ENCODE measurements around the gene NOTCH1.
"Not testable (repeated sequence)": the region's sequence is repeated elsewhere in the genome, so short reads cannot be mapped to it uniquely, and the experiment has no call there.

NOTCH1 gene

GRCh38 chr9:136564379-136564988 lies 18.6 kb upstream of the NOTCH1 start:
- no peak for DNase-seq (ENCODE audit: low read depth)

- no peak for DNase-seq (ENCODE audit: low read depth)
Observed at GRCh38 chr9:136563646-136564325, 17.9 kb upstream of the NOTCH1 start.

DNA sequence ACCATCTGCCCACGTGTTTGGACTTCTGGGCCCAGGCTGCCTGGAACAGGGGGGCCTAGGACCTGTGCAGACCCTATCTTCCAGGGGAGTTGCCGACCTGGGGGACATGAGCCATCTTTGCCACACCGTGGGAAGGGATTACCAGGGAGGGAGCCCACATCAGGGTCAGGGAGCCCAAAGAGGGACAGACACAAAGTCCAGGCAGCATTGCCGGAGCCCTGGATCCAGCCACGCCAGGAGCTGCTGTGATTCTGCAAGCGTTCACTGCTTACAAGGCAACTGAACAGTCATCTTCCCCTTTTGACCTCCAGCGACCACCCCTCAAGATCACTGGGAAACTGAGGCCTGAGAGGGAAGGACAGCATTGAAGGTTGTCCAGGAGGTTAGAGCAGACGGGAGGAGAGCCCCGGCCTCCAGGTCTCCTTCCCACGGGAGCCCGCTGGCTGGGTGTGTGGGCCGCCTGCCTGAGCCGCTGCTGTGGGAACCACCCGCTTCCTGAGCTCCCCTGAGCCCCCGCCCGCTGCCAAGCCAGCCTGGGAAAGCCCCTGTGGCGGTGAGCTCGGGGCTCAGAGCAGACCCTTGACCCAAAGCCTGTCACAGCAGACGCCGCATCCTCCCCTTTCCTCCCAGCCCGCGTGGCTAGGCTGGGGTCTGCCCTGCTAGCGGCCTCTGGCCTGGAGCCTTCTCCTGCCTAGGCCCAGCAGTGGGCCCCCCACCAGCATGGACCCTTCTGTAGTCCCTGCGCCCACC lies 17.1 kb upstream of the NOTCH1 start:
- DNase-seq (ENCODE audit: low read depth): no peak

DNA sequence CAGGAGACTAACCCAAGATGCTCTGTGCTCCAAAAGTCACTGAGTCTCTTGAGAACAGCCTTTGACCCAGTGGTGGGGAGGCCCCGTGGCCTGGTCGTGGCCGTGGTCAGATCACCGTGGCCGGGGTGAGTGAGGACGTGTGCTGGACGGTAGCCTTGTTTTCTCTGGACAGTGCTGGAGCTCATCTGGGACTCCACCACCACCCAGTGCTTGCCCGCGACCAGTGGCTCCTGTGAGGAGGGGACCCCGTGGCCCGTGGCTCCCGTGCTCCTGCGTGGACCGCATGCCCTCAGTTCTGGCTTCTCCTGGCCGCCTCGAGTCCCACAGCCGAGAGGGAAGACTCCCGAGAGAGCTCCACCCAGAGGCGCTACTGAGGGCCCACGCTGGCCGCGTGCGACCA lies 15.9 kb upstream of the NOTCH1 start:
- no peak for DNase-seq (ENCODE audit: low read depth)

DNA sequence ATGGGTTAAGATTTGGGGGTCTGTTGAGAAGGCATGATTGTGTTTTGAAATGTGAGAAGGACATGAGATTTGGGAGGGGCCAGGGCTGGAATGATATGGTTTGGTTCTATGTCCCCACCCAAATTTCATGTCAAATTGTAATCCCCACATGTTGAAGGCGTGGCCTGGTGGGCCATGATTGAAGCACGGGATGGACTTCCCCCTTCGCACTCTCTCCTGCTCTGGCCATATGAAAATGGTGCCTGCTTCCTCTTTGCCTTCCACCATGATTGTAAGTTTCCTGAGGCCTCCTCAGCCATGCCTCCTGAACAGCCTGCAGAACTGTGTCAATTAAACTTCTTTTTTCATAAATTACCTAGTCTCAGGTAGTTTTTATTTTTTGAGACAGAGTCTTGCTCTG lies 14.7 kb upstream of the NOTCH1 start:
- no peak for DNase-seq (ENCODE audit: low read depth)

DNA sequence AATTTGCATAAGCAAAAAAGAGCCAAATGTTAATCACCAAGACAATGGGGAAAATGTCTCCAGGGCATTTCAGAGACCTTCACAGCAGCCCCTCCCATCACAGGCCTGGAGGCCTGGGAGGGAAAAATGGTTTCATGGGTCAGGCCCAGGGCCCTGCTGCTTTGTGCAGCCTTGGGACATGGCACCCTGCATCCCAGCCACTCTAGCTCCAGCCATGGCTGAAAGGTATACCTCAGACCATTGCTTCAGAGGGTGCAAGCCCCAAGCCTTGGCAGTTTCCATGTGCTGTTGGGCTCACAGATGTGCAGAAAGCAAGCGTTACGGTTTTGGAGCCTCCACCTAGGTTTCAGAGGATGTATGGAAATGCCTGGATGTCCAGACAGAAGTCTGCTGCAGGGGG lies 13.5 kb upstream of the NOTCH1 start:
- DNase-seq (ENCODE audit: low read depth): not testable (repeated sequence)

- not testable (repeated sequence) for DNase-seq (ENCODE audit: low read depth)
Observed at GRCh38 chr9:136558846-136559245, 13.0 kb upstream of the NOTCH1 start.

GRCh38 chr9:136558373-136558772 lies 12.5 kb upstream of the NOTCH1 start:
- DNase-seq (ENCODE audit: low read depth): no peak

GRCh38 chr9:136557036-136557435 lies 11.2 kb upstream of the NOTCH1 start:
- DNase-seq (ENCODE audit: low read depth): no peak

- DNase-seq (ENCODE audit: low read depth): no peak
Observed at GRCh38 chr9:136556166-136556565, 10.3 kb upstream of the NOTCH1 start.

DNA sequence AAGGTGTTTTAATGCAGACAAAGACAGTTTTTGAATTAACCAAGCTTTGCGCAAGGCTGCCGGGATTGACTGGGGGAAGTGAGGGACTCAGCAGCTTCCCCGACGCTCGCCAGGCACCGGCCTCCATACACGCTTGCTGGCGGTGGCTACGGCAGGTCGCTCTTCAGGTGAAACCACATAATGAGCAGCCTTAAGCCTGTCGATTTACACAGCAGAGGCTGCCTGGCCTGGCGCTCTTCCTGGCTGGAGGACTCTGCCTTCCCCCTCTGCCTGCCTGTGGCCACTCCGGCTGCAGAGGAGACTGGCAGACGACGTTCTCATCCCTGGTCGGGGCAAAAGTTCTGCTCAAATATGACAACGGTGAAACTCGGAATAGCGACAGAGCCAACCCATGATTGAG lies 9.0 kb upstream of the NOTCH1 start:
- no peak for DNase-seq (ENCODE audit: low read depth)

DNA sequence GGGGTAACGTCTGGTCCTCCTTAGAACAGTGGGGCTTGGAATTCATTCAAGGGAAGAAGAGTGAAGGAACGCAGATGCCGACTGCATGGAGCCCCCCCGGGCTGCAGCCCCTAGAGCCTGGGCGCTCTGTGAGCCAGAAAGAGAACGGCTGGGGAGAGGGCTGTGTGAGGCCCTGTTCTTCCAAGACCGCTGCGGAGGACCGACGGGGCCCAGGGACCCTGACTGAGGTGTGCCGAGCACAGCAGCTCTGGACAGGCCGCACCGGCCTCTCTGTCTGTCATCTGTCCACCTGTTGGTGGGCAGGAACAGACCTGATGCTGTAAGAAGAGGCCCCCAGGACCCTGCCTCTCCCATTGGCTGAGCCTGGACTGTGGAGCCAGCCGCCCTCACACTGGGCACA lies 7.7 kb upstream of the NOTCH1 start:
- DNase-seq (ENCODE audit: low read depth): no peak

GRCh38 chr9:136552117-136552703 lies 6.4 kb upstream of the NOTCH1 start:
- no peak for DNase-seq (ENCODE audit: low read depth)

GRCh38 chr9:136551401-136552116 lies 5.7 kb upstream of the NOTCH1 start:
- no peak for DNase-seq (ENCODE audit: low read depth)

DNA sequence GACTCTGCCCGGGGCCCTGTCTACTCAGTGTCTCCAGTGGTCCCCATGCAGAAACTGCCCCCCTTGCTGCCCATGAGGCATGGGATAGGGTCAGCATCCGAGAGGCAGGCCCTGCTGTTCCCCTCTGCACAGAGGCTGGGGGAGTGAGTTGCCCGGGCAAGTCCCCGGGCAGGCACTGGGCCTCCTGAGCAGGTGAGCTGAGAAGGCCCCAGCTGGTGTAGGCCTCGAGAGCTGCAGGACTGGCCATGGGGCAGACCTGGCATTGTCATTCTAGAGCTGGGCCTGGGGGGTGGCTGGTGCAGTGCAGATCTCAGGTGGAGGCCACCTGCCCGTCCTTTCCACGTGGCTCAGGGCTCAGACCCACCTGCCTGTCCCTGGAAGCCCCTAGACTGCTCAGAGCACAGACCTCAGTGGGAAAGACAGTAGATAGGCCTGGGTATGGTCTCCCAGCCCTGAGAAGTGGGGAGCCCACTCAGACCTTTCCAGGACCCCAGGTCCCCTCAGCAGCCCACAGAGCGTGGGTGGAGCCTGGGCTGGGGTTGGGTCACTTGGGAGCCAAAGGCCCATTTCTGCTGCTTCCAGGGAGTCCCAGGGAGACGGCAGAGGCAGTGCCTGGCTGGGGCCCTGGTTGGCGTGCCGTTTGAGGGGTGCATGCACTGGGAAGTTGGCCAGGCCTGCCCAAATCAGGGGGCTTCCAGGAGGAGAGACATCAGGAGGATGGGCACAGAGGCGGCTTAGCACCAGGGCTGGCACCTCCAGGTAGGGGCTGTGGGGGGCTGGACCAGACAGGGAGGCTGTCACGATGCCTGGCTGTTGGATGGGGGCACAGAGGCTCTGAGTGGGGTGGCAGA lies 4.8 kb upstream of the NOTCH1 start:
- DNase-seq (ENCODE audit: low read depth): no peak

DNA sequence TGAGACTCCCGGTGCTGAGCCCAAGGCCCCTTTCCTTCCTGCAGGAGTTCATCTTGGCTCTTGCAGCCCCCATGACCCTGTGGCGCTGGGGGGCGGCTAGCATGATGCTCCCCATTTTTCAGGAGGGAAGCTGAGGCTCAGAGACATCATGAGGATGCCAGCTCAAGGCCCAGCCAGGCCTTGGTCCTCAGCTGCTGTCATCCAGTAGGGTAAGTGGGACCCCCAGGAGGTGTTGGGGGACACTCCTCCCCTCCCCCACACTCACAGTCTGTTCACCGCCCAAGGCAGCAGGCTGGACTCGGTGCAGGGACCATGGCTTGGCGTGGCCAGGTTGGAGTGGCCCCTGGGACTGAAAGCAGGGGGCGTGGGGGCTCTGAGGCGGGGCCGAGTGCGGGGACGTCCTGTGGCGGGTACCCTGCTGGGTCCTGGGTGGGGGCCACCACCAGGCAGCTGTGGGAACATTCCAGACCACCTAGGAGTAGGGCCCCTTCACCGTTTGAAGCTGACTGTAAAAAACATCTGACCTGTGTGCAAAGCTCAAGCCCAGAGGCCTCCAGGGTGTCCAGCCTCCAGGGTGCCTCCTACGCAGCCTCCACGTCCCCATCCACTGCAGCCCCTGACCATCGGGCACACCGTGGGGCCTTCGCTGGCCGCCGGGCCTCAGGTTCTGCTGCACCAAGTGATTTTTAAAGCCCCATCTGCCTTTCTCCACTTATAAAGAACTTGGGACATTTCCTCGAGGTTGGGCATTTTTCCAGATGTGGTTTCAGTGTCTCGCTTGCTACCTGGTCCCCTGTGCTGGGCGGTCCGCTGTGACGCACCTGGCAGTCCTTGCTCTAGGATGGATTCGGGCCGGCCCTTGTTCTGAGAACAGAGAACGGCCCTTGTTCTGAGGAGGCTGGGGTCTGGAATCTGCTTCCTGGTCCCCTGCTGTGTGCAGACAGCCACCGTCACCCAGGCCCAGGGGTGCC lies 3.4 kb upstream of the NOTCH1 start:
- no peak for DNase-seq (ENCODE audit: low read depth)

- no peak for DNase-seq (ENCODE audit: low read depth)
Observed at GRCh38 chr9:136547508-136548215, 1.8 kb upstream of the NOTCH1 start.

- no peak for DNase-seq (ENCODE audit: low read depth)
Observed at GRCh38 chr9:136546697-136547501, 1.1 kb upstream of the NOTCH1 start.

DNA sequence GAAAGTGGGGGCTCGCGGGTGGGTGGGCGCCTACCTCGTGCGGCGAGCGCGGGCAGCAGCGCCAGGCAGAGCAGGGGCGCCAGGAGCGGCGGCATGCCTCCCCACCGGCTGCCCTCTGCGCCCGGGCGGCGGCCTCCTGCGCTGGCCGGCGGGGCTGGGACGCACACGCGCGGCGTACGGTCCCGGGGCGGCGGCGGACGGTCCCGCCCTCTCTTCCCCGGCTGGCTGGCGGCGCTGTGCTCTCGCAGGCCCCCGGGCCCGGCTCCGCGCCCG lies 220 bp downstream of the NOTCH1 start:
- DNase-seq (ENCODE audit: low read depth): no peak
